ENCODE results near the gene IQCB1.
A peak's percentile ranks its signal among the peaks of the same experiment; 100 is the strongest.
"Not testable (repeated sequence)": the region's sequence is repeated elsewhere in the genome, so short reads cannot be mapped to it uniquely, and the experiment has no call there.

Gene IQCB1

GRCh38 chr3:121809249-121809648 lies 25.6 kb downstream of the IQCB1 start:
- no peak for DNase-seq (ENCODE audit: low read depth in 3 of 3)

GRCh38 chr3:121803771-121804320 lies 31.0 kb downstream of the IQCB1 start:
- no peak for DNase-seq (ENCODE audit: low read depth in 3 of 3)

GRCh38 chr3:121800906-121801305 lies 34.0 kb downstream of the IQCB1 start:
- no peak for DNase-seq (ENCODE audit: low read depth in 3 of 3)

GRCh38 chr3:121796970-121797369 lies 37.9 kb downstream of the IQCB1 start:
- no peak for DNase-seq (ENCODE audit: low read depth in 3 of 3)

GRCh38 chr3:121794264-121794983 lies 40.4 kb downstream of the IQCB1 start:
- DNase-seq (ENCODE audit: low read depth in 3 of 3): no peak

- DNase-seq (ENCODE audit: low read depth in 3 of 3): no peak
Observed at GRCh38 chr3:121793078-121793477, 41.8 kb downstream of the IQCB1 start.

GRCh38 chr3:121786485-121786884 lies 48.4 kb downstream of the IQCB1 start:
- no peak for DNase-seq (ENCODE audit: low read depth in 3 of 3)

- not testable (repeated sequence) for DNase-seq (ENCODE audit: low read depth in 3 of 3)
Observed at GRCh38 chr3:121782784-121783183, 52.1 kb downstream of the IQCB1 start.

GRCh38 chr3:121781611-121782010 lies 53.2 kb downstream of the IQCB1 start:
- no peak for DNase-seq (ENCODE audit: low read depth in 3 of 3)

GRCh38 chr3:121775095-121775494 lies 59.8 kb downstream of the IQCB1 start:
- not testable (repeated sequence) for DNase-seq (ENCODE audit: low read depth in 3 of 3)

GRCh38 chr3:121769246-121769645 lies 65.6 kb downstream of the IQCB1 start:
- DNase-seq (ENCODE audit: low read depth in 3 of 3): no peak

GRCh38 chr3:121768452-121768851 lies 66.4 kb downstream of the IQCB1 start:
- no peak for DNase-seq (ENCODE audit: low read depth in 3 of 3)

- DNase-seq (ENCODE audit: low read depth in 3 of 3): no peak
Observed at GRCh38 chr3:121759541-121760202, 75.2 kb downstream of the IQCB1 start.

- DNase-seq (ENCODE audit: low read depth in 3 of 3): no peak
Observed at GRCh38 chr3:121758727-121759450, 76.0 kb downstream of the IQCB1 start.

GRCh38 chr3:121757812-121758545 lies 76.9 kb downstream of the IQCB1 start:
- DNase-seq (ENCODE audit: low read depth in 3 of 3): no peak

GRCh38 chr3:121757087-121757811 lies 77.6 kb downstream of the IQCB1 start:
- DNase-seq (ENCODE audit: low read depth in 3 of 3): no peak

GRCh38 chr3:121752772-121753171 lies 82.1 kb downstream of the IQCB1 start:
- DNase-seq (ENCODE audit: low read depth in 3 of 3): no peak

- DNase-seq (ENCODE audit: low read depth in 3 of 3): no peak
Observed at GRCh38 chr3:121752261-121752660, 82.6 kb downstream of the IQCB1 start.

GRCh38 chr3:121750087-121750415 lies 84.8 kb downstream of the IQCB1 start:
- no peak for DNase-seq (ENCODE audit: low read depth in 3 of 3)

- DNase-seq (ENCODE audit: low read depth in 3 of 3): peak; percentile 84 to 93 (median 91)
Observed at GRCh38 chr3:121749276-121750086, 85.4 kb downstream of the IQCB1 start, which contains the start of gene GOLGB1. GOLGB1 (minus strand) TSS chr3:121749741; CDS start chr3:121730971, 18,770 bp downstream.

All from stimulated activated CD4-positive, alpha-beta T cell treated with anti-CD3 and anti-CD28 coated beads, TNF-alpha, amount 100 ng/mL, for 24 hours (primary cell).